Chondrocyte (in vitro differentiated cells): ENCODE data around the gene C17orf114.

Source experiments
- DNase-seq: peaks from one replicate; pipeline ENCODE4 v3.0.0; 2021; ENCODE audit warnings: mixed read lengths, low spot score
- H3K27ac Mint-ChIP-seq: one replicate; pipeline ENCODE4 v1.8.0; 2021; ENCODE audit warnings: mild to moderate bottlenecking, moderate library complexity, mixed read lengths; ENCODE audit not compliant: unreplicated experiment
- H3K27me3 Mint-ChIP-seq: 2 replicates; pipeline ENCODE4 v1.8.0; 2021; ENCODE audit warnings: low read depth, mixed read lengths
- H3K36me3 Mint-ChIP-seq: 2 replicates; pipeline ENCODE4 v1.8.0; 2021; ENCODE audit warnings: low read depth, mixed read lengths
- H3K4me1 Mint-ChIP-seq: 2 replicates; pipeline ENCODE4 v1.8.0; 2021; ENCODE audit warnings: low read depth, mild to moderate bottlenecking, mixed read lengths
- H3K4me3 Mint-ChIP-seq: one replicate; pipeline ENCODE4 v1.8.0; 2021; ENCODE audit warnings: mild to moderate bottlenecking, moderate library complexity, mixed read lengths; ENCODE audit not compliant: unreplicated experiment
- H3K9me3 Mint-ChIP-seq: 2 replicates; pipeline ENCODE4 v1.8.0; 2021; ENCODE audit warnings: low read depth, mixed read lengths
- CTCF ChIP-seq: fragments of 200-600 bp; sonication (generic); IDR thresholded peaks from 2 replicates; pipeline ENCODE4 v1.5.0; 2021; ENCODE audit warnings: antibody characterized with exemption, mild to moderate bottlenecking, moderate library complexity

Gene C17orf114

GRCh38 chr17:4777969-4778760, 24.0 kb downstream of the C17orf114 start:
- no peaks in the 10 kb centered on the region for H3K4me1 Mint-ChIP-seq
- TF ChIP-seq CTCF: no peak
- H3K4me3 Mint-ChIP-seq: no peak overlapping the region
- H3K27ac Mint-ChIP-seq: peak overlapping the region; percentile 8
- peaks cover 26% of the 10 kb centered on the region for H3K27me3 Mint-ChIP-seq
- H3K9me3 Mint-ChIP-seq: no peaks in the 10 kb centered on the region
- no peaks in the 10 kb centered on the region for H3K36me3 Mint-ChIP-seq
- DNase-seq: no peak

- Mint-ChIP-seq H3K4me3 (no peak overlapping the region), H3K27ac (no peak overlapping the region), H3K27me3 (peaks cover 24% of the 10 kb centered on the region), H3K36me3 (no peaks in the 10 kb centered on the region), H3K4me1 (no peaks in the 10 kb centered on the region), H3K9me3 (no peaks in the 10 kb centered on the region)
- TF ChIP-seq CTCF: no peak
- no peak for DNase-seq
Measured at GRCh38 chr17:4772235-4772613, 29.9 kb downstream of the C17orf114 start.

GRCh38 chr17:4771519-4772234, 30.5 kb downstream of the C17orf114 start, which contains the start of gene TM4SF5:
TM4SF5 (plus strand) TSS chr17:4771886; CDS start chr17:4771923, 37 bp downstream.
- peak; percentile 60 for DNase-seq
- no peak within 1 kb of the TSS for H3K27ac Mint-ChIP-seq
- H3K4me1 Mint-ChIP-seq: no peaks in the 10 kb centered on the region
- H3K27me3 Mint-ChIP-seq: peaks cover 24% of the 10 kb centered on the region
- H3K4me3 Mint-ChIP-seq: no peak within 1 kb of the TSS
- no peak for TF ChIP-seq CTCF
- no peaks in the 10 kb centered on the region for H3K36me3 Mint-ChIP-seq
- no peaks in the 10 kb centered on the region for H3K9me3 Mint-ChIP-seq

- Mint-ChIP-seq H3K36me3 (no peaks in the 10 kb centered on the region), H3K4me3 (no peak overlapping the region), H3K4me1 (no peaks in the 10 kb centered on the region), H3K27me3 (peaks cover 24% of the 10 kb centered on the region), H3K9me3 (no peaks in the 10 kb centered on the region), H3K27ac (no peak overlapping the region)
- no peak for DNase-seq
- no peak for TF ChIP-seq CTCF
Measured at GRCh38 chr17:4769628-4770027, 32.5 kb downstream of the C17orf114 start.

GRCh38 chr17:4768298-4768697, 33.8 kb downstream of the C17orf114 start:
- no peak overlapping the region for H3K4me3 Mint-ChIP-seq
- H3K36me3 Mint-ChIP-seq: no peaks in the 10 kb centered on the region
- H3K4me1 Mint-ChIP-seq: no peaks in the 10 kb centered on the region
- no peak overlapping the region for H3K27ac Mint-ChIP-seq
- TF ChIP-seq CTCF: no peak
- no peak for DNase-seq
- H3K27me3 Mint-ChIP-seq: peaks cover 21% of the 10 kb centered on the region
- H3K9me3 Mint-ChIP-seq: no peaks in the 10 kb centered on the region
